Thoracic aorta (tissue), 2 donors: ENCODE results near the gene NBEAL2. TPM values are rescaled to one million over a fixed set of nuclear protein-coding genes. Genes with fewer than 3 reads are reported as not detected.

Experiments
- ATAC-seq: fragments of 150-250 bp; one replicate; pipeline ENCODE4 v1.8.0; 2017; ENCODE audit warnings: low read depth; ENCODE audit not compliant: insufficient number of reproducible peaks, low FRiP score
- DNase-seq: peaks from one replicate; pipeline ENCODE4 v3.0.0-alpha.2; 2020; ENCODE audit warnings: low spot score
- H3K27ac ChIP-seq, 2 donors: fragments of 200-600 bp; sonication (generic); 1 replicate in 1 of 2; 2 replicates in 1 of 2; pipeline ENCODE4 v1.5.1; 2016; ENCODE audit warnings: mild to moderate bottlenecking in 2 of 2, moderate library complexity in 2 of 2
- H3K27me3 ChIP-seq: fragments of 200-600 bp; sonication (generic); replicated peaks from 2 replicates; pipeline ENCODE4 v1.6.0; 2016; ENCODE audit warnings: mild to moderate bottlenecking; ENCODE audit not compliant: insufficient read depth
- H3K36me3 ChIP-seq: fragments of 200-600 bp; sonication (generic); one replicate; pipeline ENCODE4 v1.5.1; 2016
- H3K4me1 ChIP-seq, 2 donors: fragments of 200-600 bp; sonication (generic); 1 replicate in 1 of 2; 2 replicates in 1 of 2; pipeline versions ENCODE4 v1.5.1 to v1.6.0; 2016; ENCODE audit warnings: low read depth in 2 of 2, mild to moderate bottlenecking in 1 of 2; ENCODE audit not compliant: control insufficient read depth in 1 of 2
- H3K4me3 ChIP-seq: fragments of 200-600 bp; sonication (generic); 2 replicates; pipeline ENCODE4 v1.5.1; 2016; ENCODE audit warnings: mild to moderate bottlenecking
- H3K9me3 ChIP-seq: fragments of 200-600 bp; sonication (generic); 2 replicates; pipeline ENCODE4 v1.5.1; 2016
- total RNA-seq, 2 donors: library from RNA; depleted of rRNA; stranded (reverse); fragments of >200 nt; gene quantifications; one replicate each; pipeline versions ENCODE4 v1.1.0 to v1.2.3, GENCODE V29; 2016
- TF ChIP-seq, protein P1 (sequence below): fragments of 200-600 bp; sonication (generic); IDR thresholded peaks from one replicate; pipeline ENCODE4 v1.5.1; 2019; ENCODE audit warnings: antibody characterized with exemption

Gene NBEAL2
- total RNA-seq, 2 donors from 2014 or later = 39.7 to 48.7 TPM

DNA sequence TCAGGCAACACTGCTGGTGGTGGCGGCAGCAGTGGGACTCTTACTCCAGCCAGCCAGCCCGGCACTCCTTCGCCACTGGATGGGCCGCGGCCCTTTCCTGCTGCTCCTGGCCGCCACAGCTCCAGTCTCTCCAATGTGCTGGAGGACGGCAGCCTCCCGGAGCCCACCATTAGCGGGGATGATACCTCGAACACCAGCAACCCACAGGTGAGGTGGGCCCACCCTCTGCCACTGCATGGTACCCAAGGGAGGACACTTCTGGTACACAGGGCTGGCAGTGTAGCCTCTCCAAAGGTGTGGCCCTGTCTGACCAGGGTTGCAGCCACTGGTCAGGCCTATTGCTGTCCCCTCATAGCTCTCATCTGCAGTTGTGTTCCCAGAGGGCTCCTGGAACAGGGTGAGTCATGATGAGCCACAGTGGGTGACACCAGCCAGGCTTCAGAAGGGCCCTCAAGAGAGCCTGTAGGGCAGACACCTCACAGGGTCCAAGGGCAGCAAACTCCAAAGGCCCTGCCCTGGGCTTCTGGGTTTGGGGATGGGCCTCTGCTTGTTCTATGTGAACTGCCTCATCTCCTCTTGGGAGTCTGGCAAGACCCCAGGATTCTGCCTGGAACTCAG lies 20.8 kb downstream of the NBEAL2 start:
- no peaks in the 10 kb centered on the region for H3K9me3 ChIP-seq
- peaks cover 27% of the 10 kb centered on the region for H3K36me3 ChIP-seq
- ATAC-seq (no peak), DNase-seq (no peak)
- TF ChIP-seq, protein P1, sequence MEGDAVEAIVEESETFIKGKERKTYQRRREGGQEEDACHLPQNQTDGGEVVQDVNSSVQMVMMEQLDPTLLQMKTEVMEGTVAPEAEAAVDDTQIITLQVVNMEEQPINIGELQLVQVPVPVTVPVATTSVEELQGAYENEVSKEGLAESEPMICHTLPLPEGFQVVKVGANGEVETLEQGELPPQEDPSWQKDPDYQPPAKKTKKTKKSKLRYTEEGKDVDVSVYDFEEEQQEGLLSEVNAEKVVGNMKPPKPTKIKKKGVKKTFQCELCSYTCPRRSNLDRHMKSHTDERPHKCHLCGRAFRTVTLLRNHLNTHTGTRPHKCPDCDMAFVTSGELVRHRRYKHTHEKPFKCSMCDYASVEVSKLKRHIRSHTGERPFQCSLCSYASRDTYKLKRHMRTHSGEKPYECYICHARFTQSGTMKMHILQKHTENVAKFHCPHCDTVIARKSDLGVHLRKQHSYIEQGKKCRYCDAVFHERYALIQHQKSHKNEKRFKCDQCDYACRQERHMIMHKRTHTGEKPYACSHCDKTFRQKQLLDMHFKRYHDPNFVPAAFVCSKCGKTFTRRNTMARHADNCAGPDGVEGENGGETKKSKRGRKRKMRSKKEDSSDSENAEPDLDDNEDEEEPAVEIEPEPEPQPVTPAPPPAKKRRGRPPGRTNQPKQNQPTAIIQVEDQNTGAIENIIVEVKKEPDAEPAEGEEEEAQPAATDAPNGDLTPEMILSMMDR = no peak
- H3K4me1 ChIP-seq = no peaks in the 10 kb centered on the region
- H3K27ac ChIP-seq = no peak overlapping the region
- H3K27me3 ChIP-seq = no peaks in the 10 kb centered on the region
- no peak overlapping the region for H3K4me3 ChIP-seq

DNA sequence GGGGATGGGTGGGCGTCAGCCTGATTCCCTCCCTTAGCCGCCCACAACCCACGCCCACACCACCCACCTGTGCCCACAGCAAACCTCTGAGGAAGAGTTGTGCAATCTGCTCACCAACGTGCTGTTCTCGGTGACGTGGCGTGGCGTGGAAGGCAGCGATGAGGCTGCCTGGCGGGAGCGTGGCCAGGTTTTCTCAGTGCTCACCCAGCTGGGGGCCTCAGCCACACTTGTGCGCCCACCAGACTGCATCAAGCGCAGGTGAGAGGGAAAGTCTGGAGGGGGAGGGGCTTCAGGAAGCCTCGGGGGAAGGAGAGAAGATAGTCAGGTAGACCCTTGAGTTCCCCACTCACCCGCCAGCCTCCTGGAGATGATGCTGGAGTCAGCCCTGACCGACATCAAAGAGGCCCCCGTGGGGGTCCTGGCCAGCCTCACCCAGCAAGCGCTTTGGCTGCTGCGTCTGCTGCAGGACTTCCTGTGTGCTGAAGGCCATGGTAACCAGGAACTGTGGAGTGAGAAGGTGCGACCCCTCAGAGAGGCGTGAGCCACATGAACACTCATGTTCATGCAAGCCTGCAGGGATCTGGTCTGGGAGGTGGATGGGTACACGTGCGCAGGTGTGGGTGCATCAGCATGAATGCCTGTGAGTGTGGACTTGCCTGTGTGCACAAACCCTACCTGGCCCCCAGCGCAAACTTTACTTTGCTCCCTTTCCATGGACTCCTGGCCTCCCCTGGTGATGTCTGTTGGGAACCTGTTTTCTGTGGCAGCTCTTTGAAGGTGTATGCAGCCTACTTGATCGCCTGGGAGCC lies 21.7 kb downstream of the NBEAL2 start:
- H3K36me3 ChIP-seq = peaks cover 27% of the 10 kb centered on the region
- no peaks in the 10 kb centered on the region for H3K4me1 ChIP-seq
- TF ChIP-seq, protein P1 = no peak
- no peak for ATAC-seq
- DNase-seq = no peak
- H3K4me3 ChIP-seq = no peak overlapping the region
- H3K27ac ChIP-seq = no peak overlapping the region
- no peaks in the 10 kb centered on the region for H3K9me3 ChIP-seq
- H3K27me3 ChIP-seq = no peaks in the 10 kb centered on the region

DNA sequence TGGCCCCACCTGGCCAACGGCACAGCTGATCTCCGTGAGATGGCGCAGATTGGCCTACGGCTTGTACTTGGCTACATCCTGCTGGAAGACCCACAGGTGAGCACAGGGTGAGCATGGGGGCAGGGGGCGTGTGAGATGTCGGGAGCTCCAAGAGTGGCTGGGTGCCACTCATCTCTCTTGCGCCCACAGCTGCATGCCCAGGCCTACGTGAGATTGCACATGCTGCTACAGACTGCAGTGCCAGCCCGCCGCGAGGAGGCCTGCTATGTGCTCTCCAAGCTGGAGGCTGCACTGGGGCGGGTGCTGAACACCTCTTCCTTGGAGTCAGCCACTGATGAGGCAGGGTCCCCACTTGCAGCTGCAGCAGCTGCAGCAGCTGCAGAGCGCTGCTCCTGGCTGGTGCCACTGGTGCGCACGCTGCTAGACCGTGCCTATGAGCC lies 22.3 kb downstream of the NBEAL2 start:
- no peaks in the 10 kb centered on the region for H3K9me3 ChIP-seq
- no peaks in the 10 kb centered on the region for H3K27me3 ChIP-seq
- ATAC-seq (no peak), DNase-seq (no peak)
- no peak overlapping the region for H3K4me3 ChIP-seq
- TF ChIP-seq, protein P1 = no peak
- no peak overlapping the region for H3K27ac ChIP-seq
- peaks cover 27% of the 10 kb centered on the region for H3K36me3 ChIP-seq
- H3K4me1 ChIP-seq = no peaks in the 10 kb centered on the region

DNA sequence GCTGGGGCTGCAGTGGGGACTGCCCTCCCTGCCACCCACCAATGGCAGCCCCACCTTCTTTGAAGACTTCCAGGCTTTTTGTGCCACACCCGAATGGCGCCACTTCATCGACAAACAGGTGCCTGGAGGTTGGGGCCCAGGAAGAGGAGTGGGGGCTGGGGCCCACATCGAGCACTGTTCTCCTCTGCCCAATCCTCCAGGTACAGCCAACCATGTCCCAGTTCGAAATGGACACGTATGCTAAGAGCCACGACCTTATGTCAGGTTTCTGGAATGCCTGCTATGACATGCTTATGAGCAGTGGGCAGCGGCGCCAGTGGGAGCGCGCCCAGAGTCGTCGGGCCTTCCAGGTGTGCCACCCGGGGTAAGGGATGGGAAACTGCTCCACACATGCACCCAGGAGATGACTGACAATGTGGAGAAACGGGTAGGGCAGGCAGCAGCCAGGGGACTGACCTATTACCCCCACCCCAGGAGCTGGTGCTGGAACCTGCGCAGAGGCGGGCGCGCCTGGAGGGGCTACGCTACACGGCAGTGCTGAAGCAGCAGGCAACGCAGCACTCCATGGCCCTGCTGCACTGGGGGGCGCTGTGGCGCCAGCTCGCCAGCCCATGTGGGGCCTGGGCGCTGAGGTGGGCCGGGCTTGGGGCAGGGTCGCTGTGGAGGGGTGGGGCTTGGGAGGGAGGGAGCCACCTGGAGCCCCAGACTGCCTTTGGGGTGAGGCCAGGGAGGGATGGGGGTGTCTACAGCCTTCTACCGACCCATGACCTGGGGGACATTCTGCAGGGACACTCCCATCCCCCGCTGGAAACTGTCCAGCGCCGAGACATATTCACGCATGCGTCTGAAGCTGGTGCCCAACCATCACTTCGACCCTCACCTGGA lies 22.9 kb downstream of the NBEAL2 start:
- Histone ChIP-seq H3K9me3 (no peaks in the 10 kb centered on the region), H3K27ac (no peak overlapping the region), H3K27me3 (no peaks in the 10 kb centered on the region), H3K4me3 (no peak overlapping the region), H3K4me1 (no peaks in the 10 kb centered on the region), H3K36me3 (peaks cover 27% of the 10 kb centered on the region)
- ATAC-seq (no peak), DNase-seq (no peak)
- TF ChIP-seq, protein P1 = no peak

DNA sequence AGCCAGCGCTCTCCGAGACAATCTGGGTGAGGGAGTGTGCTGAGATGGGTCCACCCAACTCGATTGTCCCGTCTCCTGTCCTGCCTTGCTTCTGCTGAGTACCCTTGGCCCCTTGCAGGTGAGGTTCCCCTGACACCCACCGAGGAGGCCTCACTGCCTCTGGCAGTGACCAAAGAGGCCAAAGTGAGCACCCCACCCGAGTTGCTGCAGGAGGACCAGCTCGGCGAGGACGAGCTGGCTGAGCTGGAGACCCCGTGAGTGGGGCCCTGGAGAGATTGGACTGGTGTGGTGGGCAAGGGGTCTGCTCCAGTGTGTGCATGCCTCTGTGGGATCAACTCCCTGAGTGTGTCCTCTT lies 23.6 kb downstream of the NBEAL2 start:
- peaks cover 27% of the 10 kb centered on the region for H3K36me3 ChIP-seq
- H3K27ac ChIP-seq = no peak overlapping the region
- TF ChIP-seq, protein P1 = no peak
- H3K27me3 ChIP-seq = no peaks in the 10 kb centered on the region
- no peak for DNase-seq
- no peaks in the 10 kb centered on the region for H3K4me1 ChIP-seq
- H3K4me3 ChIP-seq = no peak overlapping the region
- H3K9me3 ChIP-seq = no peaks in the 10 kb centered on the region
- ATAC-seq = no peak
